CD4-positive, alpha-beta T cell treated with Interleukin-2 at 100 ng/mL for 4 hours (primary cell): ENCODE measurements around the gene INHBC.

Experiments
- DNase-seq: peaks from one replicate; pipeline ENCODE4 v3.0.0-alpha.2; 2020; ENCODE audit warnings: low spot score

The INHBC gene

GRCh38 chr12:57469296-57470164 lies 34.9 kb downstream of the INHBC start:
- DNase-seq, result no peak

GRCh38 chr12:57470286-57470969 lies 35.8 kb downstream of the INHBC start:
- no peak for DNase-seq

- no peak for DNase-seq
Observed at GRCh38 chr12:57470970-57471656, 36.5 kb downstream of the INHBC start.

- DNase-seq, result no peak
Observed at GRCh38 chr12:57471661-57472060, 37.1 kb downstream of the INHBC start.

- no peak for DNase-seq
Observed at GRCh38 chr12:57472391-57472790, 37.8 kb downstream of the INHBC start.

- DNase-seq, result no peak
Observed at GRCh38 chr12:57473392-57473791, 38.8 kb downstream of the INHBC start.

- DNase-seq, result no peak
Observed at GRCh38 chr12:57473886-57474285, 39.3 kb downstream of the INHBC start.

GRCh38 chr12:57474430-57474829 lies 39.8 kb downstream of the INHBC start:
- no peak for DNase-seq

GRCh38 chr12:57474862-57475261 lies 40.3 kb downstream of the INHBC start:
- no peak for DNase-seq

GRCh38 chr12:57475271-57476161 lies 40.9 kb downstream of the INHBC start:
- no peak for DNase-seq

GRCh38 chr12:57476162-57476992 lies 41.8 kb downstream of the INHBC start:
- peak; percentile 73 for DNase-seq

GRCh38 chr12:57476993-57477709 lies 42.6 kb downstream of the INHBC start:
- peak; percentile 20 for DNase-seq

GRCh38 chr12:57477710-57478681 lies 43.4 kb downstream of the INHBC start:
- peak; percentile 83 for DNase-seq

- DNase-seq, result no peak
Observed at GRCh38 chr12:57479043-57479375, 44.4 kb downstream of the INHBC start.

GRCh38 chr12:57479376-57480115 lies 45.0 kb downstream of the INHBC start, which contains the start of gene ARHGAP9:
Gene ARHGAP9 (minus strand): TSS chr12:57479866. CDS start chr12:57479406, 460 bp downstream.
- peak; percentile 81 for DNase-seq

- no peak for DNase-seq
Observed at GRCh38 chr12:57481671-57482070, 47.1 kb downstream of the INHBC start.

GRCh38 chr12:57483466-57483865 lies 48.9 kb downstream of the INHBC start:
- DNase-seq, result no peak

GRCh38 chr12:57485695-57486094 lies 51.1 kb downstream of the INHBC start:
- DNase-seq, result no peak
